ENCODE measurements around the gene CASP2.

DNA sequence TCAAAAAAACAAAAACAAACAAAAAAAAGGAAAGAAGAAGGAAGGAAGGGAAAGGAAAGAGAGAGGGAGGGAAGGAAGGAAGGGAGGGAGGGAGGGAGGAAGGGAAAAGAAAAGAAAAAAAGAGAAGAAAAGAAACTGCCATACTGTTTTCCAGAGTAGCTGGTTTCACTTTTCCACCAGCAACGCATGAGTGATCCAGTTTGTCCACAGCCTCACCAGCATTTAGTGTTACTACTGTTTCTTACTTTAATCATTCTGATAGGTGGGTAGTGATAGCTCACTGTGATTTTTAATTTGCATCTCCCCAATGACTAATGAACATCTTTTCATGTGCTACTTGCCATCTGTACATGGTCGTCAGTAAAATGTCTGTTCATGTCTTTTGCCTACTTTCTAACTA lies 15.3 kb upstream of the CASP2 start:
- TF ChIP-seq CTCF (conservative IDR thresholded peaks at IDR 0.05 in 1 of 2, IDR thresholded peaks at IDR 0.05 in 1 of 2; ENCODE audit: low read depth in 1 of 2, low read length in 2 of 2), result no peak
- TF ChIP-seq EZH2 (IDR thresholded peaks at IDR 0.05; ENCODE audit: low read length, missing control alignments), result no peak

Measured in fibroblast of lung (primary cell).